Body of pancreas (tissue), 4 donors: Measurements from ENCODE around the gene PDLIM4. TPM values are rescaled to one million over a fixed set of nuclear protein-coding genes. Genes with fewer than 3 reads are reported as not detected.

Experiments
- ATAC-seq: fragments of 150-250 bp; one replicate; pipeline ENCODE4 v1.9.1; 2016
- DNase-seq, 4 donors: peaks; one replicate each; pipeline ENCODE4 v3.0.0-alpha.2; 2019
- H3K27ac ChIP-seq, 4 donors: fragments of 200-600 bp; sonication (generic); 1 replicate in 3 of 4; 2 replicates in 1 of 4; pipeline versions ENCODE4 v1.5.1 to v1.6.1; 2016 to 2019; ENCODE audit warnings: mild to moderate bottlenecking in 1 of 4, mixed read lengths in 1 of 4, moderate library complexity in 1 of 4
- H3K27me3 ChIP-seq, 2 donors: fragments of 200-600 bp; sonication (generic); one replicate each; pipeline ENCODE4 v1.6.0; 2016; ENCODE audit warnings: mild to moderate bottlenecking in 1 of 2
- H3K36me3 ChIP-seq, 2 donors: fragments of 200-600 bp; sonication (generic); replicated peaks in 1 of 2; 2 replicates each; pipeline ENCODE4 v1.5.1; 2016; ENCODE audit warnings: low read depth in 2 of 2; ENCODE audit not compliant: insufficient read depth in 1 of 2
- H3K4me1 ChIP-seq: fragments of 200-600 bp; sonication (generic); one replicate; pipeline ENCODE4 v1.6.0; 2016
- H3K4me3 ChIP-seq, 2 donors: fragments of 200-600 bp; sonication (generic); 1 replicate in 1 of 2; 2 replicates in 1 of 2; pipeline ENCODE4 v1.5.1; 2016 to 2019
- H3K9me3 ChIP-seq, 3 donors: fragments of 200-600 bp; sonication (generic); 1 replicate in 2 of 3; 2 replicates in 1 of 3; pipeline ENCODE4 v1.5.1; 2016
- CTCF ChIP-seq, 7 experiments: fragments of 450-650 bp in 4 of 7; fragments of 200-600 bp in 3 of 7; sonication (generic) in 3 of 7; IDR thresholded peaks; one replicate each; pipeline ENCODE4 v1.5.1; 2016 to 2019; ENCODE audit warnings: antibody characterized with exemption in 7 of 7
- POLR2A ChIP-seq, 3 donors: fragments of 450-650 bp; IDR thresholded peaks; one replicate each; pipeline ENCODE4 v1.6.1; 2016; ENCODE audit warnings: antibody characterized with exemption in 3 of 3, mild to moderate bottlenecking in 2 of 3
- WGBS, 2 donors: methylation state at CpG; one replicate each; pipeline ENCODE4 v1.1.5; 2017; 5-methylcytosine and 5-hydroxymethylcytosine counted together
- intact Hi-C: fragments of 100-400 bp; cut with DNase I; formaldehyde crosslinking; loops from one replicate; pipeline ENCODE4 v1.15.1; 2023
- total RNA-seq, 2 donors: library from RNA; depleted of rRNA; stranded (reverse); fragments of >200 nt; gene quantifications; one replicate each; pipeline ENCODE4 v1.1.0, GENCODE V29; 2016

The PDLIM4 gene
- total RNA-seq, 2 donors from 2014 or later: 4.2 to 4.3 TPM

GRCh38 chr5:132221781-132222648, 35.5 kb upstream of the PDLIM4 start:
- no peaks in the 10 kb centered on the region for H3K36me3 ChIP-seq
- intact Hi-C loops: no loop called here
- H3K4me3 ChIP-seq: no peak overlapping the region
- DNase-seq (peak; percentile 50 to 74 (median 70)), ATAC-seq (peak; percentile 28)
- H3K4me1 ChIP-seq: peaks cover 77% of the 10 kb centered on the region
- 62 to 63% methylated on average over 7 of the region's 7 CpGs for WGBS, 2 donors
- peak in 2 of 7 experiments; percentile 2 to 31 for TF ChIP-seq CTCF (IDR thresholded peaks at IDR 0.05)
- TF ChIP-seq POLR2A (IDR thresholded peaks at IDR 0.05): peak in 1 of 3 donors; percentile 26
- H3K9me3 ChIP-seq: no peaks in the 10 kb centered on the region
- H3K27me3 ChIP-seq: no peaks in the 10 kb centered on the region
- peak overlapping the region; percentile 22 to 55 (median 30) for H3K27ac ChIP-seq

- no peak for TF ChIP-seq POLR2A (IDR thresholded peaks at IDR 0.05)
- no peak for TF ChIP-seq CTCF (IDR thresholded peaks at IDR 0.05)
- H3K9me3 ChIP-seq: no peaks in the 10 kb centered on the region
- no peaks in the 10 kb centered on the region for H3K36me3 ChIP-seq
- DNase-seq (no peak), ATAC-seq (no peak)
- intact Hi-C loops: no loop called here
- no peak overlapping the region for H3K4me3 ChIP-seq
- H3K27me3 ChIP-seq: no peaks in the 10 kb centered on the region
- WGBS, 2 donors: 86 to 89% methylated on average over 3 of the region's 3 CpGs
- peaks cover 77% of the 10 kb centered on the region for H3K4me1 ChIP-seq
- H3K27ac ChIP-seq: peak overlapping the region in 3 of 4 donors; percentile 22 to 55 (median 25)
Measured at GRCh38 chr5:132222649-132223038, 34.9 kb upstream of the PDLIM4 start.

- intact Hi-C loops: no loop called here
- Histone ChIP-seq H3K4me1 (peaks cover 80% of the 10 kb centered on the region), H3K27me3 (no peaks in the 10 kb centered on the region), H3K27ac (peak overlapping the region in 3 of 4 donors; percentile 10 to 99 (median 36)), H3K36me3 (no peaks in the 10 kb centered on the region), H3K4me3 (no peak overlapping the region), H3K9me3 (no peaks in the 10 kb centered on the region)
- no peak for DNase-seq
- ATAC-seq: no peak
- WGBS, 2 donors: 84 to 100% methylated on average over 2 of the region's 2 CpGs
- TF ChIP-seq POLR2A (IDR thresholded peaks at IDR 0.05) (no peak), CTCF (IDR thresholded peaks at IDR 0.05) (no peak)
Measured at GRCh38 chr5:132223861-132224260, 33.6 kb upstream of the PDLIM4 start.

GRCh38 chr5:132224716-132225115, 32.8 kb upstream of the PDLIM4 start:
- peak overlapping the region in 2 of 4 donors; percentile 19 to 99 for H3K27ac ChIP-seq
- H3K9me3 ChIP-seq: no peaks in the 10 kb centered on the region
- H3K4me3 ChIP-seq: no peak overlapping the region
- DNase-seq (peak; percentile 15 to 38 (median 32)), ATAC-seq (no peak)
- H3K27me3 ChIP-seq: no peaks in the 10 kb centered on the region
- TF ChIP-seq CTCF (IDR thresholded peaks at IDR 0.05) (no peak), POLR2A (IDR thresholded peaks at IDR 0.05) (no peak)
- 50 to 60% methylated on average over 1 of the region's 1 CpG for WGBS, 2 donors
- no peaks in the 10 kb centered on the region for H3K36me3 ChIP-seq
- intact Hi-C loops: no loop called here
- H3K4me1 ChIP-seq: peaks cover 71% of the 10 kb centered on the region
